ENCODE data around the gene DCC.

The DCC gene

DNA sequence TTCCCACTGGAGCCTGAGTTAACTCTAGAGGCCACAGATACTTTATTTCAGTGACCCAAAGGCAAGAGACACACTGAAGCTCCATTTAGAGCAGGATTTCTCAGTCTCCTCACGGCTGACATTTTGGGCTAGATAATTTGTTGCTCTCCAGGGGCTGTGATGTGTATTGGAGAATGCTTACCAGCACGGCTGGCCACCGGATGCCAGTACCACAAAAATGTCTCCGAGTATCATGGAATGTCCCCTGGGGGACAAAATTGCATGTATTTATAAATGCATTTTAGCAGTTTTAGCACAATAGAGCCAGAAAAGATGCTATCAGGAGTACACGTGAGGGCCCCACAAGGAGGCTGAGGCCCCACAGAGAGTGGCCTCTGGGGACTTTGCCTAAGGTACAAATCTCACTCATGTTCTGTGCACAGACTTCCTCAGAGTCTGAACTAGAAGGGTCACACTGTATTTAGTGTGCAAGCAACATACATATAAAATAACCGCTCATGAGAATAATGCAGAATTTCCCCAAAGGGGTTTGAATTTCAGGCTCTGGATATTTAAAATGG, 20.5 kb upstream of the DCC start:
- Mint-ChIP-seq H3K27me3 (ENCODE audit: low read depth) (no peaks in the 10 kb centered on the region), H3K27ac (no peak overlapping the region), H3K36me3 (ENCODE audit: low read depth) (no peaks in the 10 kb centered on the region), H3K4me3 (no peak overlapping the region), H3K4me1 (no peaks in the 10 kb centered on the region), H3K9me3 (peaks cover 3% of the 10 kb centered on the region)
- TF ChIP-seq, protein P1, sequence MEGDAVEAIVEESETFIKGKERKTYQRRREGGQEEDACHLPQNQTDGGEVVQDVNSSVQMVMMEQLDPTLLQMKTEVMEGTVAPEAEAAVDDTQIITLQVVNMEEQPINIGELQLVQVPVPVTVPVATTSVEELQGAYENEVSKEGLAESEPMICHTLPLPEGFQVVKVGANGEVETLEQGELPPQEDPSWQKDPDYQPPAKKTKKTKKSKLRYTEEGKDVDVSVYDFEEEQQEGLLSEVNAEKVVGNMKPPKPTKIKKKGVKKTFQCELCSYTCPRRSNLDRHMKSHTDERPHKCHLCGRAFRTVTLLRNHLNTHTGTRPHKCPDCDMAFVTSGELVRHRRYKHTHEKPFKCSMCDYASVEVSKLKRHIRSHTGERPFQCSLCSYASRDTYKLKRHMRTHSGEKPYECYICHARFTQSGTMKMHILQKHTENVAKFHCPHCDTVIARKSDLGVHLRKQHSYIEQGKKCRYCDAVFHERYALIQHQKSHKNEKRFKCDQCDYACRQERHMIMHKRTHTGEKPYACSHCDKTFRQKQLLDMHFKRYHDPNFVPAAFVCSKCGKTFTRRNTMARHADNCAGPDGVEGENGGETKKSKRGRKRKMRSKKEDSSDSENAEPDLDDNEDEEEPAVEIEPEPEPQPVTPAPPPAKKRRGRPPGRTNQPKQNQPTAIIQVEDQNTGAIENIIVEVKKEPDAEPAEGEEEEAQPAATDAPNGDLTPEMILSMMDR (IDR thresholded peaks at IDR 0.05; ENCODE audit: unreplicated experiment in 3 of 3) = no peak

DNA sequence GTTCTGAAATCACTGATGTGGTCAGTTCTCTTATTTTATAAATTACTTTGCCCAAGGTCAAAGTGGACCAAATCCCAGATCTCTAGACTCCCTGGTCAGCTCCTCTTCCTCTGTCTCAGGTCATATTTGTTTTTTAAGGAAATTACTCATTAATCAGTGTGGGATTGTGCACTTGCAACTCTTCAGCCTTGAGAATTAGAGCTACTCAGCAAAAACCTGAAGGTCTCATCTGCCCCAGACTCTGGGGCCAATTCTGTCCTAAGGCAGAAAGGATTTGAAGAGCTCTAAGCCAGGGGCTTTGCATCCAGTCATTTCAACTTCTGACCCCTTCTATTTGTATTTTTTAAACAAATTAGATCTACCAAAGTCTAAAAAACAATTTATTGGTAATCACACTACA, 17.7 kb upstream of the DCC start:
- H3K36me3 Mint-ChIP-seq (ENCODE audit: low read depth) = no peaks in the 10 kb centered on the region
- H3K4me1 Mint-ChIP-seq = no peaks in the 10 kb centered on the region
- no peak overlapping the region for H3K4me3 Mint-ChIP-seq
- TF ChIP-seq, protein P1 (IDR thresholded peaks at IDR 0.05; ENCODE audit: unreplicated experiment in 3 of 3) = no peak
- H3K27ac Mint-ChIP-seq = no peak overlapping the region
- H3K9me3 Mint-ChIP-seq = no peaks in the 10 kb centered on the region
- no peaks in the 10 kb centered on the region for H3K27me3 Mint-ChIP-seq (ENCODE audit: low read depth)

DNA sequence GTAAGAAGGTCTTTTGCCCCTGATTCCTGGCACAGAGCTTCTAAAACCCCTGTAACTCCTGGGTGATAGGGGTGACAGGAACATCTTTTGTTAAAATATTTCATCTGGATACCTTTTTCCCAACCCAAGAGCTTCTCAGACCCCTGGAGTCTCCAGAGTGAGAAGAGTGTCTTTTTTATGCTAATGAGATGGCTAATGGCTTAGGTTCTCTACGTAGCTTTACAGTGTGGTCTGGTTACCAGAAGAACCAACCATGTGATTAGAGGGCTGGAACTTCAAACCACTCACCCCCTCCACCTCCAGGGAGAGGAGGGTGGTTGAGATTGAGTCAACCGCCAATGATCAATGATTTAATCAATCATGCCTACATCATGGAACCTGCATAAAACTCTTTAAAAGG, 16.2 kb upstream of the DCC start:
- no peak overlapping the region for H3K4me3 Mint-ChIP-seq
- H3K36me3 Mint-ChIP-seq (ENCODE audit: low read depth) = no peaks in the 10 kb centered on the region
- TF ChIP-seq, protein P1 (IDR thresholded peaks at IDR 0.05; ENCODE audit: unreplicated experiment in 3 of 3) = no peak
- no peaks in the 10 kb centered on the region for H3K4me1 Mint-ChIP-seq
- H3K27me3 Mint-ChIP-seq (ENCODE audit: low read depth) = no peaks in the 10 kb centered on the region
- no peak overlapping the region for H3K27ac Mint-ChIP-seq
- H3K9me3 Mint-ChIP-seq = no peaks in the 10 kb centered on the region

DNA sequence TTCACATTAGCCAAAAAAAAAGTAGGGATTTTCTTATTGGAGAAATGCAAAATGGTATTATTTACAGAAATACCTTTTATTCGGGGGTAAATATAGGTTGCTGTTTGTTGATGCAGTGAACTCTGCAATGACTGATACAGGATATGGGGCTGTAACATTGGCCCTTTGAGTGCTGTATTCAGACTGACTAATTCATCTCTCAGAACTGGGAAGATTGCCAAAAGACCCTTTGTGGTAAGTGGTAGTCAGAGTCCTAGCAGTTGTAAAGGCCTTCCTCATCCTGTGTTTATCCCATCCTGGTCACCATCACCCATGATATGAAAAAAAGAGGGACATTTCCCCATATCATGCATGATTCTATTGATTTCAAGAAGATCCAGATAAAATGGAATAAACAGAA, 14.0 kb upstream of the DCC start:
- H3K36me3 Mint-ChIP-seq (ENCODE audit: low read depth) = no peaks in the 10 kb centered on the region
- no peaks in the 10 kb centered on the region for H3K9me3 Mint-ChIP-seq
- H3K27me3 Mint-ChIP-seq (ENCODE audit: low read depth) = no peaks in the 10 kb centered on the region
- H3K27ac Mint-ChIP-seq = no peak overlapping the region
- TF ChIP-seq, protein P1 (IDR thresholded peaks at IDR 0.05; ENCODE audit: unreplicated experiment in 3 of 3) = no peak
- no peaks in the 10 kb centered on the region for H3K4me1 Mint-ChIP-seq
- H3K4me3 Mint-ChIP-seq = no peak overlapping the region

DNA sequence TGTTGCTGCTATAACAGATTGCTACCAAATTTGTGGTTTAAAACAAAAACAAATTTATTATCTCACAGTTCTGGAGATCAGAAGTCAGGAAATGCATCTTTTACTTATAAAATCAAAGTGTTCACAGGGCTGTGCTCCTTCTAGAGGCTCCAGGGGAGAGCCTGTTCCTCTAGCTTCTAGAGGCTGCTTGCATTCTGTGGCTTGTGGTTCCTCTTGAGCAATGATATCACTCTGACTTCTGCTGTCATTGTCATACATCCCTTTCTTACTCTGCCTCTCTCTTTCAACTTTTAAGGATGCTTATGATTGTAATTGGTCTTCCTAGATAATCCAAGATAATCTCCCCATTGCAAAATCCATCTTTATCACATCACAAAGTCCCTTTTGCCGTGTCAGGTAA, 6.1 kb upstream of the DCC start:
- Mint-ChIP-seq H3K9me3 (no peaks in the 10 kb centered on the region), H3K4me3 (no peak overlapping the region), H3K27me3 (ENCODE audit: low read depth) (peaks cover 5% of the 10 kb centered on the region), H3K4me1 (no peaks in the 10 kb centered on the region), H3K27ac (no peak overlapping the region), H3K36me3 (ENCODE audit: low read depth) (no peaks in the 10 kb centered on the region)
- TF ChIP-seq, protein P1 (IDR thresholded peaks at IDR 0.05; ENCODE audit: unreplicated experiment in 3 of 3) = no peak

DNA sequence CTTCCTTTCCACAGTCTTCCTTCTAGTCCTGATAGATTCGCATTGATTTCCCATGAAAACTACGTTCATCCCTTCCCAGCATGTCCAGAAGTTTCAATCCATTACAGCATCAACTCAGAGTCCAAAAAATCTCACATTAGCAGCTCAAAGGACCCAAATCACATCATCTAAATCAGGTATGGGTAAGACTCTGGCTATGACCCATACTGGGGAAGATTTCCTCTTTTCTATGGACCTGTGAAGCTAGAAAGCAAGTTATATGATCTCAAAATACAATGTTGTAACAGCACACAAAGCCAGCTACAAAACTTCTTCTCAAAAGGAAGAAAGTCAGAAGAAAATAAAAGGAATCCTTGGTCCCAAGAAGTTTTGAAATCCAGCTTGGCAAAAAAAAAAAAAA, 5.7 kb upstream of the DCC start:
- TF ChIP-seq, protein P1 (IDR thresholded peaks at IDR 0.05; ENCODE audit: unreplicated experiment in 3 of 3) = no peak
- no peaks in the 10 kb centered on the region for H3K36me3 Mint-ChIP-seq (ENCODE audit: low read depth)
- no peaks in the 10 kb centered on the region for H3K4me1 Mint-ChIP-seq
- H3K9me3 Mint-ChIP-seq = no peaks in the 10 kb centered on the region
- no peak overlapping the region for H3K4me3 Mint-ChIP-seq
- H3K27ac Mint-ChIP-seq = no peak overlapping the region
- peaks cover 5% of the 10 kb centered on the region for H3K27me3 Mint-ChIP-seq (ENCODE audit: low read depth)

Data from nephron (organoid).